NCI-H748 treated with DMSO at 0.1 percent for 48 hours (cell line): ENCODE data around the gene EOLA2.
A peak's percentile ranks its signal among the peaks of the same experiment; 100 is the strongest.
"Not testable (repeated sequence)": the region's sequence is repeated elsewhere in the genome, so short reads cannot be mapped to it uniquely, and the experiment has no call there.

Experiments used
- DNase-seq: peaks from one replicate; lab custom pipeline; 2025; lab: John Stamatoyannopoulos, UW

Gene EOLA2

DNA sequence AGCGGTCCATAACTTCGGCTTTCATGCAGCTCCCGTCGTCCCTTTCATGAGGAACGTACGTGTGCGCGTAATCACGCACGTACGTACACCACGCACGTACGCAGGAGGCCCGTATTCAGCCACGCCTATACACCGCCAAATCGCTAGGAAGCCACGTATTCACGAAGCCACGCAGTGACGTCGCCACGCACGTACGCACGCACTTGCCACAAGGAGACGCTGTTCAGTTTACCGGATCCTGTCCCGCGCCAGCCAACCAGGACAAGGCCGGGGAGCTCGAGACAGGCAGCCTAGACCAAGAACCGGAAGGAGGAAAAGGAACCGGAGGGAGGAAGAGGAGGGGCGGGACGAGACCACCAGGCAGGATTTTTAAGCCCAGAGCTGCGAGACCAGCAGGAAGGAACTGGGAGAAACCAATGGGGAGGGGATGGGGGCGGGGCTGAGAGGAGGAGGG lies at the start of gene EOLA2:
Gene EOLA2 (minus strand): TSS at position 65 of the 454 bp plus-strand sequence. CDS start 4,617 bp downstream, outside the sequence.
- peak; percentile 91 for DNase-seq

- no peak for DNase-seq
Measured at GRCh38 chrX:149987613-149988012, 49.3 kb upstream of the EOLA2 start.

DNA sequence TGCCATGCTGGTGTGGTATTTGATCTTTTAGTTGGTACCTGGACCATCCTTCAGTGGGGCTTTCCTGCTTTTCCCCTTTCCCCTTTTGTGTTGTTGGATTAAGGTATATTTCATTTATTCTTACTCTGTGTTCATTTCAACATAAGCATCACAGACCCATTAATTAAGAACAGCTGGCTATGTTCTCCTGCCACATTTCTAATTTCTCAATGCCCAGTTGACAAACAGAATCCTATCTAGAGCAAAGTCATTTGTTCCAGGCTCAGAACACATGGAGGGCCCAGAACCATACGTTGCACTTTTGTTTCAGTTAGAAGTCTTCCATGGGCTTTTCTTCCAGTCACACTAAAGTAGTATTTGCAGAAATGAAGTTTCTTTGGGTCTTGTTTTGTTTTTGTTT lies 46.1 kb upstream of the EOLA2 start:
- no peak for DNase-seq

- no peak for DNase-seq
Measured at GRCh38 chrX:149982310-149982709, 44.0 kb upstream of the EOLA2 start.

DNA sequence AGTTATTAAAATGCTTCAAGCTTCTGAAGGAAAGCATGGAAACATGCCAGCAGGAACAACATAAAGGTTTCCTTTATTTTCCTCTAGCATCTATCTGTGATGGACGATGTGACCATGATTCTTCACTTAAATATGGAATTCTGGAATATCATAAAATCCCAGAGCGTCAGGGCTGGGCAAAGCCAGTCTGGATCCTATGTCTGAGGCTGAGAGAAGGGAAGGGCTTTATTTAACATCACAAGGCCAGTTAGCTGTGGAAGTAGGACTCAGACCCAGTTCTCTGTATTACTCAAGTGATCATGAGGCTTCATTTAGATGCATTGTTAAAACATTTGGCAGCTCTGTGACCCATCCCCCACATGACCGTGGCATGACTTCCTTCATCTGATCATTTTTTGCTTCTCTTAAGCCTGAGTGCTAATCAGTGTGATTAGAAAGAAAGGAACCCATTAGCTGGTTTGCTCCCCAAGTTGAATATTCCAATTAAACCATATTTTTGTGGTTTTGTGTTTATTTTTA lies 40.9 kb upstream of the EOLA2 start:
- DNase-seq = no peak

DNA sequence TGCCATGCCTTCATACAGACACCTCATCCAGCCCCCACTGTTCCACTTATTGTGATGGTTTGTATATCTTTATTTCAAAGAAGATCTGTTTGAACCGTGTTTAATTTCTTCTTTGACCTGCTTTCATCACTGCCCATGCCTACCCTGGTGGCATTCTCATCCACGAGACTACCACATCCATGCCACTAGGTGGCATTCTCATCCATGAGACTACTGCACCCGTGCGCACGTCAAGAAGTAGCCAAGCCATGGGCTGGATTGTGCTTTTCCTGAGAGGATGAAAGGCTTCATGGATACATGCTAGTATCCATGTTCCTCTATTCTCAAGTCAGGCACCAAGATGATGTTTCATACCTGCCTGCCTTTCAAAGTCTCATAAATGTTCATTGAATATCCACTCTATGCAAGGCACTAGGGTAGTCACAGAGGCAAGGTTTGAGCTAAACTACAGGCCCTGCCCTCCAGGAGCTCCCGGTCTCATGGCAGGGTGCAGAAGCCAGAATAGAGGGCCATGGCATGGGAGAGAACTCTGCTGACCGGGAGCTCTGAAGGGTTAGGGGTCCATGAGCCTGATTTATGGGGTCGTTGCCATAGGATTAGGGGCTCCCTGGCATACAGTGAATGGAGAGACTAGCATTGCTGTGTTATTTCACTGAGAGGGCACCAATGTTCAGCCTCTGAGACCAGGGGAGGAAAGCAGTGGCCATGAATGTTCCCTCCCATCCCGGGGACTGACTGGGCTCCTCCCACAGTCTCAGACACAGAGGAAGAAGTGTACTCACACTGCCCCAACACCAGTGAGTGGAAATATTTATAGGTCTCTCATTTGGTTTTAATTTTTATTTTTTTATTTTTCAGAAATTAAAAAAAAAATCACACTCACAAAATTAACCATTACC lies 24.8 kb upstream of the EOLA2 start:
- DNase-seq = no peak

GRCh38 chrX:149962010-149962409 lies 23.7 kb upstream of the EOLA2 start:
- no peak for DNase-seq

GRCh38 chrX:149961572-149961971 lies 23.3 kb upstream of the EOLA2 start:
- no peak for DNase-seq

GRCh38 chrX:149950681-149951080 lies 12.4 kb upstream of the EOLA2 start:
- DNase-seq = no peak

DNA sequence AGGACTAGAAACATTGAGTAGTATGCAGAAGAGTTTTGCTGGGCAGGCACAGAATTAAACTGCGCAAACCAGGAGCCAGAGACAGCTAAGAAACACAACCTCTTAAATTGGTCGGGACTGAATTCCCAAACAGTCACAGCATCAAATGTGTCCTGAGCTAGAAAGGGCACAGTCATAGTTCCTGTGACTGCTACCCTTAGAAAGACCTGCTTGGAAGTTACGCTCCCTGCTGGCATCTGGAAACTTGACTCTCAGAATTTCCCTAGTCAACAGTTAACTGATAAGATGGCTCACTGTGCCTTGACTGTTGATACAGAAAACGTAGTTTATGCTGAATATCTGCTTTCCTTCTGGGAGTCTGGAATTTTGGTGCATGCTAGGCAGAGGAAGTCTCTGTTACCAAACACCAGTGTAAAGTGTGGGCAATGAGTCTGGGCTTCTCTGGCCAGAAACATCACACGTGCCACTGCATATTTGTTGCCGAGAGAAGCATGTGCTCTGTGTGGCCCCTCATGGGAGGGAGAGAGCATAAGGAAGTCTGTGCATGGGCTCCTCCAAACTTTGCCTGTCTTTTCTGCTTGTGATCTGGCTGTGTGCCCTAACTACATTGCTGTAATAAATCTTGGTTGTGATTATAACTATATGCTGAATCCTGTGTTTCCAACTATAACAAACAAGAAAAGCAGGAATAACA lies 11.6 kb upstream of the EOLA2 start:
- no peak for DNase-seq

DNA sequence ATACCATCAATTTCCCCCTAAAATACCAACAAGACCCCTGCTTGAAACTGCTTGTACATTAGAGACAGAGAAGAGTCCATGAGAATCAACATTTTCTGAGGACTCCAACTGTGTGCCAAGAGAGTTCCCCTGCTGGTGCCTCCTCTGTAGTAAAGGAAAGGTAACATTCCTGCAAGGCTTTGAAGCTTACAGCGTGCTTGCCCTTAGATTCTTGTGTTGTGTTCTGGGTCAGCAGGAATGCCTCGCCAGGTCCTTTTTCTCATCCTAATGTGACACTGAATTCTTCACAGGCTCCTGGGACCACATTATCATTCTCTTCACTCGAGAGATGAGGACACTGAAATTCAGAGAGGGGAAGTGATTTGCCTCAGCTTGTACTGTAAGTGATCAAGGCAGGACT lies 9.7 kb upstream of the EOLA2 start:
- no peak for DNase-seq

- not testable (repeated sequence) for DNase-seq
Measured at GRCh38 chrX:149946932-149947331, 8.6 kb upstream of the EOLA2 start.

GRCh38 chrX:149945820-149946219 lies 7.5 kb upstream of the EOLA2 start:
- DNase-seq = not testable (repeated sequence)

DNA sequence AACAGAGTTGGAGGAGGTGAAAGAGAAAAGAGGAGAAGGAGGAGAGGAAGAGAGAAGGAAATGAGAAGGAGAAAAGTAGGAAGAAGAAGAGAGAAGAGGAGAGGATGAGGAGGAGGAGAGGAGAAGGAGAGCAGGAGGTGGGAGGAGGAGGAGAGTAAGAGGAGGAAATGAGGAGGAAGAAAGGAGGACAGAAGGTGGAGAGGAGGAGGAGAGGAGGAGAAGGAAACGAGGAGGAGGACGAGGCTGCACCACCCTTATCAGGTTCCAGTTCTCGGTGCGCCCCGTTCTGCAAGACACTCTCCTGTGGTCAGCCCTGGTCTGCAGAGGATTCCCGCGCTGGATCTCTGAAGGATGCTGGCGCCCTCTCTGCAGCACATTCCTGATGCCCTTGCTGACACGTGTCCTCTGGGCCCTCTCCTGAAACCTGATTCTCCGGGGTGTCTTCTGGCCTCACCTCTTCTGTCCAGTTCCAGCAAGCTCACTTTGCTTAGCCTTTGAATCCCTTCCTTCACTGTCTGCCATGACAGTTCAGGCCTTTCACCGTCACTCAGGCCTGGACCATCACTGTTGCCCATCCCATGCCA lies 6.9 kb upstream of the EOLA2 start:
- not testable (repeated sequence) for DNase-seq

DNA sequence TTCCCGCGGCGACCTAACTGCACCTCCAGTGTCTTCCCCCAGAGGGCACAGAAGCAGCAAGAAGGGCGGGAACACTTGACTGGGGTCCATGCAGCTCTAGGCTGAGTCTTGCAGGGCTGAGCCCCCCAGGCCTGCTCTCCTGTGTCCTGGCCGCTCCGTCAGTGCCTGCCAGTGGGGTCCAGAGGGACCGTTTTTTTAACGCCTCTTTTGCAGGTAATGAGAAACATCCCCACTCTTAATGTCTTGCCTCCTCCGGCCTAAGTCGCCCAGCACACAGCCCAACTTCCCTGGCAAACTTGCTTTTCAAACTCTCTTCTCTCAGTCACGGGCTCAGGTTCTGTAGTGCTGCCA lies 2.4 kb upstream of the EOLA2 start:
- DNase-seq = not testable (repeated sequence)

DNA sequence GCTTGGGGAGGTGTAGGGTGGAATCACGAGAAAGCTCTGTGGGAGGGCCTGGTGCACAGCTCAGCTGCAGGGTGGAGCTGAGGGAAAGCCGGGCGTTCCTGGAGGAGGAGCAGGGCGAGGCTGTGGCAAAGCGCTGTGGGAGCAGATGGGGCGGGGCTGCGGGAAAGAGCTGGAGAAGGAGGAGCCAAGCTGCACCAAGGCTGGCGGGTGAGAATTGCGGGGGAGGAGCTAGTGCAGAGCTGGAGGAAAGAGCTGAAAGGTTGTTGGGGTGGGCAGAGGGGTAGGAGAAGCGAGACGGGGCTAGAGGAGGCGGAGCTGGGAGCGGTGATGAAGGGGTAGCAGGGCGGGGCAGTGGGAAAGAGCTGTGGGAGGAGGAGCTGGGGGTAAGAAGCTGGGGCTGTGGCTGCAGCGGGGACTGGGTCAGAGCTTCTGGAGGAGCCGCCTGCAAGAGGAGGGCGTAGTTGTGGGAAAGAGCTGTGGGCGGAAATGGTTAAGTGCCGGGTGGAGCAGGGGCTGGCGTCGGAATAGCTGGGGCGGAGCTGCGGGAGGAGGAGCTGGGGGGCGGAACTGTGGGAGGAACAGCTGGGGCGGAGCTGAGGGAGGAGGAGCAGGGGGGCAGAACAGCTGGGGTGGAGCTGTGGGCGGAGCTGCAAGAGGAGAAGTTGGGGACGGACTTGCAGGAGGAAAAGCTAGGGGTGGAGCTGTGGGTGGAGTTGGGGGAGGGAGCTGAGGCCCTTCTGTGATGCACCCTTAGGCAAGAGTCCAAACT lies 1.8 kb upstream of the EOLA2 start:
- DNase-seq = peak; percentile 86

DNA sequence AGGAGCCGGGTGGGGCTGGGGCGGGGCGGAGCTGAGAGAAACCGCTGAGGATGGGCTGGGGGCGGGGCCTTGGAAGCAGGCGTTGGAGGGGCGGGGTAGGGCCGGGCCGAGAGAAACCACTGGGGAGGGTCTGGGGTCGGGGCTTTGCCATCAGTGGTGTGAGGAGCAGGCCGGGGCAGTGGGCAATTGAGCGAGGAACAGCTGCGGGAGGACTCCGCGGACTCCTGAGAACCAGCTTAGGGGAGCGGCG lies 1.3 kb upstream of the EOLA2 start:
- no peak for DNase-seq

GRCh38 chrX:149938881-149939654 lies 777 bp upstream of the EOLA2 start:
- DNase-seq = peak; percentile 93

DNA sequence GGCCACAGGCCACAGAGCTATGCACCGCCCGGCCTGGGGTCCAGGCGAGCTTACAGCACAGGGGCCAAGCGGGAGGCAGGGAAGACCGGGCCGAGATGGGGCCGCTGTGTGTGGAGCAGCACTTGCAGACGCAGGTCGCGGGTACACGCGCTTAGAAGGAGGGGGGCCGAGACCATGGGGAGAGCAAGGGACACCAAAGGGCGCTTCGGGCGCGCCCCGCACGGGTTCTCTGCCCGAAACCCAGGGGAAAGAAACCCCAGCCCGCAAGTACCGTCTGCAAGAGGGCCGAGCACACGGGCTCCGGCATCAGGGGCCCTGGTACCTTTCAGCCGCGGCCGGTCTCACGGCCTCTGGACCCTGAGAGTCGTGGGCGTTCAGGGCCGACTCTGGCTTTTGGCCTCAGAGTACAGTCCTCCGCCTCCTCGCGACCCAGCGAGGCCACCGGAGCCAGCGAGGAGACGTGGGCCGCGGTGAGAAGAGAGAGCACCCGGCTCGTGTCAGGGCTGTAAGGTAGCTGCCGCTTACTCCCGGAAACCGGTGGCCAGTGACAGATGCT lies 342 bp downstream of the EOLA2 start:
- DNase-seq = no peak

DNA sequence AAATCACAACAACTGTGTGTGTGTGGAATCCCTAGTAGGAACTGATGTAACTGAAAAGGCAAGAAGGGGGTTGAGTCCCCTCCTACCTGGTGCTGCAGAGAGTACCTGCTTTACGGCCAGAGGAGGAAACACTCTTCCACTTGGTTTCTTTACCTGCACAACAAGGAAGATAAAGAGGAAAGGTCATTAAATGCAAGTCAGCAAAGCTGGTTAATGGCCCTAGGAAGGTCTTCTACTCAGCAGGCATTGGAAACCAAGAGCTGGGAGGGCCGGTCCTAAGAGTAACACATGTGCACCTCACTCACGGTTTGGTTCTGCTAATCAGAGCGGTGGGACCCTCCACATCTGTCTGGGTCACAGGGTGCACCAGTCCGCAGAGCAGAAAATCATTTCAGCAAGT lies 963 bp downstream of the EOLA2 start:
- not testable (repeated sequence) for DNase-seq

- DNase-seq = not testable (repeated sequence)
Measured at GRCh38 chrX:149933547-149933946, 4.7 kb downstream of the EOLA2 start.
